Measurements from ENCODE around the gene BCL3. TPM values are rescaled to one million over a fixed set of nuclear protein-coding genes. Genes with fewer than 3 reads are reported as not detected.
A peak's percentile ranks its signal among the peaks of the same experiment; 100 is the strongest.
"Not testable (repeated sequence)": the region's sequence is repeated elsewhere in the genome, so short reads cannot be mapped to it uniquely, and the experiment has no call there.

The BCL3 gene
- total RNA-seq, 3 donors from 2014 or later = 78.9 to 145 (median 90.6) TPM

- Histone ChIP-seq H3K4me3 (no peak overlapping the region), H3K4me1 (ENCODE audit: low read depth) (peaks cover 18% of the 10 kb centered on the region), H3K36me3 (ENCODE audit: low read depth) (no peaks in the 10 kb centered on the region), H3K9me3 (no peaks in the 10 kb centered on the region)
- TF ChIP-seq CTCF (IDR thresholded peaks at IDR 0.05) = no peak
- no peak for ATAC-seq
- intact Hi-C loops (cut with DNase I, micrococcal nuclease) = no loop called here
- DNase-seq = no peak
Observed at GRCh38 chr19:44765949-44766335, 17.4 kb downstream of the BCL3 start.

GRCh38 chr19:44767295-44768180, 19.0 kb downstream of the BCL3 start:
- intact Hi-C loops (cut with DNase I, micrococcal nuclease) = no loop called here
- ATAC-seq = no peak
- TF ChIP-seq CTCF (IDR thresholded peaks at IDR 0.05) = no peak

GRCh38 chr19:44770550-44771257, 22.2 kb downstream of the BCL3 start:
- intact Hi-C loops (cut with DNase I, micrococcal nuclease) = loop anchor here (2.0 to 5.0 kb wide), 2 partner anchors 48 kb away; no protein-coding TSS in a partner anchor
- no peaks in the 10 kb centered on the region for H3K9me3 ChIP-seq
- H3K36me3 ChIP-seq (ENCODE audit: low read depth) = no peaks in the 10 kb centered on the region
- no peak overlapping the region for H3K4me3 ChIP-seq
- ATAC-seq (peak; percentile 99), DNase-seq (peak; percentile 98 to 99 (median 99))
- TF ChIP-seq CTCF (IDR thresholded peaks at IDR 0.05) = peak; percentile 79
- H3K4me1 ChIP-seq (ENCODE audit: low read depth) = peaks cover 16% of the 10 kb centered on the region

More at GRCh38 chr19:44767295-44768180, 19.0 kb downstream of the BCL3 start:
- Histone ChIP-seq H3K4me1 (ENCODE audit: low read depth) (peaks cover 19% of the 10 kb centered on the region), H3K9me3 (no peaks in the 10 kb centered on the region), H3K36me3 (ENCODE audit: low read depth) (no peaks in the 10 kb centered on the region), H3K4me3 (no peak overlapping the region)
- peak in 1 of 3 donors; percentile 33 for DNase-seq

- intact Hi-C loops (cut with DNase I, micrococcal nuclease) = loop anchor here in 1 of 2 donors (5.0 kb wide), 1 partner anchor 50 kb away; no protein-coding TSS in a partner anchor
- not testable (repeated sequence) for H3K4me3 ChIP-seq; ATAC-seq; H3K9me3 ChIP-seq; H3K36me3 ChIP-seq (ENCODE audit: low read depth); DNase-seq
- peaks cover 21% of the 10 kb centered on the region for H3K4me1 ChIP-seq (ENCODE audit: low read depth)
Observed at GRCh38 chr19:44772144-44772543, 23.6 kb downstream of the BCL3 start.

- intact Hi-C loops (cut with DNase I, micrococcal nuclease) = loop anchor here in 1 of 2 donors (5.0 kb wide), 1 partner anchor 51 kb away; no protein-coding TSS in a partner anchor
- no peak overlapping the region for H3K4me3 ChIP-seq
Observed at GRCh38 chr19:44772959-44773358, 24.5 kb downstream of the BCL3 start.

More at GRCh38 chr19:44772959-44773358, 24.5 kb downstream of the BCL3 start:
- H3K9me3 ChIP-seq = no peaks in the 10 kb centered on the region
- DNase-seq = no peak
- TF ChIP-seq CTCF (IDR thresholded peaks at IDR 0.05) = no peak
- H3K4me1 ChIP-seq (ENCODE audit: low read depth) = peaks cover 16% of the 10 kb centered on the region
- no peaks in the 10 kb centered on the region for H3K36me3 ChIP-seq (ENCODE audit: low read depth)
- no peak for ATAC-seq

Measured in mucosa of descending colon (tissue), 3 donors.